LNCaP clone FGC (cell line): Measurements from ENCODE around the gene NELFA.

ENCODE experiments used
- DNase-seq: peaks from one replicate; pipeline ENCODE4 v3.0.0-alpha.2; 2011; ENCODE audit warnings: low read depth
- H3K4me3 ChIP-seq: 2 replicates; pipeline ENCODE4 v1.5.1; 2011; ENCODE audit warnings: mild to moderate bottlenecking, low read depth, low read length, control low read depth
- CTCF ChIP-seq: IDR thresholded peaks from 2 replicates; pipeline ENCODE4 v1.5.1; 2012; ENCODE audit warnings: mild to moderate bottlenecking; ENCODE audit not compliant: control insufficient read depth, insufficient read depth; ENCODE audit errors: extremely low read depth

The NELFA gene

GRCh38 chr4:1961563-1961962, 47.2 kb downstream of the NELFA start:
- no peak for DNase-seq
- no peak for TF ChIP-seq CTCF
- no peak overlapping the region for H3K4me3 ChIP-seq

GRCh38 chr4:1961038-1961437, 47.7 kb downstream of the NELFA start:
- no peak for DNase-seq
- no peak overlapping the region for H3K4me3 ChIP-seq
- no peak for TF ChIP-seq CTCF

- DNase-seq: no peak
- TF ChIP-seq CTCF: no peak
- H3K4me3 ChIP-seq: no peak overlapping the region
Measured at GRCh38 chr4:1960170-1960825, 48.5 kb downstream of the NELFA start.

GRCh38 chr4:1959104-1959384, 49.7 kb downstream of the NELFA start:
- TF ChIP-seq CTCF: no peak
- H3K4me3 ChIP-seq: no peak overlapping the region
- no peak for DNase-seq

GRCh38 chr4:1958276-1959103, 50.3 kb downstream of the NELFA start:
- DNase-seq: no peak
- H3K4me3 ChIP-seq: no peak overlapping the region
- no peak for TF ChIP-seq CTCF

GRCh38 chr4:1956631-1957030, 52.1 kb downstream of the NELFA start:
- no peak for DNase-seq
- no peak for TF ChIP-seq CTCF
- H3K4me3 ChIP-seq: no peak overlapping the region
